Stimulated activated CD4-positive, alpha-beta T cell treated with anti-CD3 and anti-CD28 coated beads, Interleukin-2, amount 100 ng/mL, for 48 hours (primary cell): Measurements from ENCODE around the gene SGMS1.
A peak's percentile ranks its signal among the peaks of the same experiment; 100 is the strongest.
"Not testable (repeated sequence)": the region's sequence is repeated elsewhere in the genome, so short reads cannot be mapped to it uniquely, and the experiment has no call there.

Experiments
- DNase-seq, 2 donors: peaks; one replicate each; pipeline ENCODE4 v3.0.0-alpha.2; 2020

Gene SGMS1

GRCh38 chr10:50623663-50624412, at the start of gene SGMS1:
SGMS1 (minus strand) TSS chr10:50623956; CDS start chr10:50344114, 279,842 bp downstream.
- DNase-seq: peak; percentile 67 to 69

- DNase-seq: not testable (repeated sequence)
These were observed 48.4 kb upstream of the SGMS1 start for GRCh38 chr10:50672152-50672551.

- DNase-seq: not testable (repeated sequence)
These were observed 47.9 kb upstream of the SGMS1 start for GRCh38 chr10:50671645-50672044.

DNA sequence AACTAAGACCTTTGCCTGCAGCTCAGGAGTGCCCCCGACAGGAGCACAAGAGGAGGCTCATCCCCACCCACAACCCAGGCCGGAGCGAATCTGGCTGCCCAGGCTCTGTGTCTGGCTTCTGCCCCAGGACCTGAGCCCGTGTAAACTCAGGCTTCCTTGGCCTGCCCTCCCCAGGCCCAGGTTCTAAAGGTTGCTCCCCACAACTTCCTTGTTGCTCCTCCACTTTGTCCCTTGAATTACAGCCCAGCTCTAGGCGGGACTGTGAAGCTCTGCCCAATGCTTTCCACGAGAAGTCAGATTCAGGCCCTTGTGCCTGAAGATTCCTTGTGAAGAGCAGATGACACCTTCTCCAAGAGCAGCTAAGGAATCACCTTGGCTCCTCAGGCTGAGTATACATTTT, 46.2 kb upstream of the SGMS1 start:
- not testable (repeated sequence) for DNase-seq

DNA sequence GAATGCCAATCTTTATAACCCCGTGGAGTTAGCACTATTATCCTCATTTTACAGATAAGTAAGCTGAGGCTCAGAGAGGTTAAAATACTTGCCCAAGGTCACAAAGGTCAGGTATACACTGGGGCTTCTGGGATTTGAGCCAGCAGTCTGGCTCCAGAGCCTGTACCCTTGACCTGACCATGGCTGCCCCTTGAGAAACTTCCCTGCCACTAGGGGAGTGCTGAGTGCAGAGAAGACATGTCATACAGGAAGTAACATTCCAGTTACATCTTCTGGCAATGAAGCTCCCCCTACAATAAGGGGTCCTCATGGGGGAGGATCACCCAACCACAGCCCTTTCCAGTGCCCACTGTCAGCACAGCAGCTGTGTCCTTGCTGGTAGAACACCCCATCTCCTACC, 43.6 kb upstream of the SGMS1 start:
- not testable (repeated sequence) for DNase-seq

- DNase-seq: not testable (repeated sequence)
These were observed 38.7 kb upstream of the SGMS1 start for GRCh38 chr10:50662420-50662819.

GRCh38 chr10:50661563-50661962, 37.8 kb upstream of the SGMS1 start:
- DNase-seq: not testable (repeated sequence)

- peak; percentile 51 to 55 for DNase-seq
These were observed 36.3 kb upstream of the SGMS1 start for GRCh38 chr10:50659865-50660730.

GRCh38 chr10:50659016-50659864, 35.5 kb upstream of the SGMS1 start:
- not testable (repeated sequence) for DNase-seq

DNA sequence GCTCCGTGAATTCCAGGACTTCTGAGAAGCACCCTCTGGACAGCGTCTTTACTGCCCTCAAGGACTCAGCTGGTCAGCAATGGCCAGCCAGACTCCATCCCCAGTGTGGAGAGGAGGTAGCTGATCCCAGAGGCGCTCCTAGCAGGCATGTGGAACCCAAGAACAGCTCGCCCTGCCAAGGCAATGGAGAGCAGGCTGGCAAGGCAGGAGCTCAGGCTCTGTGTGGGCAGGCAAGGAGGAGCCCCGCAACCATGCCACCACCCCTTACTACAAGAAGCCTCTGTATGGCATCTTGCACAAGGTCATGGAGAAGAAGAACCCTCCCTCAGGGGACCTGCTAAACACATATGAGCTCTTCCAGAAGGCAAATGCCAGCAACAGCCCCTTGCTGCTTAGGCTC, 34.4 kb upstream of the SGMS1 start:
- no peak for DNase-seq

DNA sequence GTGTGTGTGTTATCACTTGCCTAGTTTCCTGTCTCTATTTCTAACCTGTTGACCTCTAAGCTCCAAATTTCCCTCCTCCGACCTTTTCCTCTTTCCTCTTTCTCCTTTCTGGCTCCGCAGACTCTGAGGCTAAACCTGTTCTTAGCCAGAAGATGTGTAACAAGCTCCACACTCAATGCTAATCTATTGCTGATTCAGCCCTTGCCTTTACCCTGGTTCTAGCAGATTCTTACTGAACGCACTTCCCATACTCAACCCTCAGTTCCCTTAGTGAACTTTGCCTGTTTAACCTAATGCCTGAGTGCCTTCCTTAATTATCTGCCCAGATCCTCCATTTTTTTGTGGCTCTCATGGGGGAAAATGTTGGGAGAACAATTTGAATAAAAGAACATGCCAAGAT, 30.0 kb upstream of the SGMS1 start:
- no peak for DNase-seq

DNA sequence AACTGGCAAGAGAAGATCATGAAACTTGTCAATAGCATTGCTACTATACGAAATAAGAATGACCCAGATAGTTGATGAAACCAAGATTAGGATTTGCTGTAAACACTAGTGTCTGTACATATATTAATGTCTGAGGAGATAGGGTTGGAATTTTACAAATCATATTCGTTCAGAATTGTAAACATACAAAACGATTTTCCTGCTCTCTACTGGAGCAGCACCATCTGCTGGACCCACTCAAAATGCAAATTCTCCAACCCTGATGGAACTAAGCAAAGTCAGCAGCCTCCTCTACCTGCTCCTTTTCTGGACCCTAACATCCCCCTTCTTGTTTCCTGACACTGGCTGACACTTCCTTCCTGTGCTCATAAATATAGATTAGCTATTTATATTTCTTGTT, 29.4 kb upstream of the SGMS1 start:
- no peak for DNase-seq

- DNase-seq: no peak
These were observed 28.1 kb upstream of the SGMS1 start for GRCh38 chr10:50651808-50652207.

DNA sequence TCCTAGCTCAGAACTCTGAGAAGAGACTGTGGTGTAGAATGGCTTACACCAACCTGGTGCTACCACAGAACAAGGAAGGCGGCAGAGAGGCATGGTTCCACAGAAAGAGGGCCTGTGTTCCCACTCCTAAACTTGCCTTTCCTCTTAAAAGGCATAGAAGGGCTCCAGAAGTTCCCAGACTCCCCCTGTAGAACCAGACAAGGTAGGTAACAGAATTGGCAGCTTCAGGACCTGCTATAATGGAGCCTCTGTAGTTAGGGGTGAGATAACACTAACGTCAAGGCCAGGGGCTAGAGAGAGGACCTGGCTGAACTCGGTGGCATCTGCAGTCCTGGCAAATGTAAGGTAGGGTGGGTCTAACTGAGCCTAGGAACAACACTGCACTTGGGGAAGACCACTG, 26.7 kb upstream of the SGMS1 start:
- no peak for DNase-seq

DNA sequence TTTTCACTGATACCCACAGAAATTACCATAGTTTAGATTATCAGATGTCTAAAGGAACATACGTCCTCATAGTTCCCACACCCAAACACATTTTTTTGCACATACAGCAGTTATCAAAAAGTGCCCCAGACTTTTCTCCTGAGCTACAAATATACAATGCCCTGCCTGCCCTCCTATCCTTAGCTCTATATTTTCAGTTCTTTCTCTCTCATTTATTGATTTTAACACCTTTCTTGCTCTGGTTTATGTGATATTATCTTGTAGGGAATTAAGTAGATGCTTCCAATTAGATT, 25.1 kb upstream of the SGMS1 start:
- DNase-seq: no peak

DNA sequence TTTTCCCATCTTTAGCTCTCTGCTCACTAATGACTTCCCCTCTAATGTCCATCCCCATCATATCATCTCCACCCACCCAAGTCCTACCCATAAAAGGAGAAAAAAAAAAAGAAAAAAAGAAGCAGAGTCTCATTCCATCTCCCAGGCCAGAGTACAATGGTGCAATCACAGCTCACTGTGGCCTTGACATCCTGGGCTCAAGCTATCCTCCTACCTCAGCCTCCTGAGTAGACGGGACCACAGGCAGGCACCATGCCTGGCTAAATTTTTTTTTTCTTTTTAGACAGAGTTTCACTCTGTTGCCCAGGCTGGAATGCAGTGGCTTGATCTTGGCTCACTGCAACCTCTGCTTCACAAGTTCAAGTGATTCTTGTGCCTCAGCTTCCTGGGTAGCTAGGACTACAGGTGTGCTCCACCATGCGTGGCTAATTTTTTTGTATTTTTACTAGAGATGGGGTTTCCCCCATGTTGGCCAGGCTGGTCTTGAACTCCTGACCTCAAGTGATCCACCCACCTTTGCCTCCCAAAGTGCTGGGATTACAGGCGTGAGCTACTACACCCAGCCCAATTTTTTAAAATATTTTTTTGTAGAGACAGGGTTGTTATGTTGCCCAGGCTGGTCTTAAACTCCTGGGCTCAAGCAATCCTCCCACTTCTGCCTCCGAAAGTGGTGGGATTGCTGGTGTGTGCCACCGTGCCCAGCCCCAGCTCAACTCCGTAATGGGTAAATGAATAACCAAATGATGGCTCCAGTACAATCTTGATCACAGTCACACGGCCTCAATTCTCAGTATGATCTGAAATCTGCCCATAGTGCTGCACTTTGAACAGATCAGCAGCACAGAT, 24.6 kb upstream of the SGMS1 start:
- no peak for DNase-seq

- not testable (repeated sequence) for DNase-seq
These were observed 23.6 kb upstream of the SGMS1 start for GRCh38 chr10:50647350-50647749.

GRCh38 chr10:50645236-50645635, 21.5 kb upstream of the SGMS1 start:
- no peak for DNase-seq

DNA sequence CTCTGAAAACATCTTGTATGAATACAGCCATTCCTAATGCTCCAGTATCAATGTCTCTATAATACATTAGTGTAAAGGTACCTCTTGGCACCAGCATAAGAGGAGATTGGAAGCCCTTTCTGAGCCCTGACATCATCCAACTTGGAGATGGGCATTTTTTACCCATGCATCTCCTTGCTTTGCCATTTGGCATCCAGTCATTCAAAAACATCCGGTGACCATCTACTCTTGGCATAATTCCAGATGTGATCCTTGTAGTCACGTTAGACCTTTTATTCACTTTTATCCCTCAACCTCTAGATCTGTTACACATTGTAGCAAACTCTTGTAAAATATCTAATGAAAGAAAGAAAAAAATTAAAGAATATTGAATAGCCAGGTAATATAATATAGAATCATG, 17.9 kb upstream of the SGMS1 start:
- DNase-seq: no peak

- DNase-seq: no peak
These were observed 16.5 kb upstream of the SGMS1 start for GRCh38 chr10:50640238-50640637.

GRCh38 chr10:50636618-50637579, 13.1 kb upstream of the SGMS1 start:
- DNase-seq: peak in 1 of 2 donors; percentile 13
